ENCODE data around the gene TMEM54. TPM values are rescaled to one million over a fixed set of nuclear protein-coding genes. Genes with fewer than 3 reads are reported as not detected.

TMEM54 gene
- total RNA-seq, 4 donors from 2014 or later, result 122 to 245 (median 198) TPM

DNA sequence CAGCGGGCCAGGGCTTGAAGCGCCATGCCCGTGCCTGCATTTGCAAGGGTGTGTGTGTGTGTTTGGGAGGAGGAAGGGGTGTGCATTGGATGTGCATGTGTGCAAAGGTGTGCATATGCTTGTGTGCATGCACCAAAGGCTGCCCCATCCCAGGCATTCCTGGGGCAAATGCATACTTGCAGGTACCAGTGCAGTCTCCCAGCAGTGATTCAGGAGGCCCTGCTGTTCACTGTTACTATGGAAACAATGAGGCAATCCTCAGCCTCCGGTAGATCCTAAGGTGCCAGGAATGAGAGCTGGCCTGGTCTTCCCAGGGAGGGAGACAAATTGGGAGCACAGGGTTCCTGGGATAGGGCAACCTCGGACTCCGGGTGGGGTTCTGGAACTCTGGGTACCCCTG, 23.0 kb downstream of the TMEM54 start:
- intact Hi-C loops (cut with DNase I; ENCODE audit: low total_unique reads), result no loop called here
- DNase-seq (ENCODE audit: low spot score in 2 of 2), result no peak
- WGBS, 2 donors, result 45 to 48% methylated on average over 6 of the region's 6 CpGs
- no peak for TF ChIP-seq POLR2A (IDR thresholded peaks at IDR 0.05)
- TF ChIP-seq, protein P1, sequence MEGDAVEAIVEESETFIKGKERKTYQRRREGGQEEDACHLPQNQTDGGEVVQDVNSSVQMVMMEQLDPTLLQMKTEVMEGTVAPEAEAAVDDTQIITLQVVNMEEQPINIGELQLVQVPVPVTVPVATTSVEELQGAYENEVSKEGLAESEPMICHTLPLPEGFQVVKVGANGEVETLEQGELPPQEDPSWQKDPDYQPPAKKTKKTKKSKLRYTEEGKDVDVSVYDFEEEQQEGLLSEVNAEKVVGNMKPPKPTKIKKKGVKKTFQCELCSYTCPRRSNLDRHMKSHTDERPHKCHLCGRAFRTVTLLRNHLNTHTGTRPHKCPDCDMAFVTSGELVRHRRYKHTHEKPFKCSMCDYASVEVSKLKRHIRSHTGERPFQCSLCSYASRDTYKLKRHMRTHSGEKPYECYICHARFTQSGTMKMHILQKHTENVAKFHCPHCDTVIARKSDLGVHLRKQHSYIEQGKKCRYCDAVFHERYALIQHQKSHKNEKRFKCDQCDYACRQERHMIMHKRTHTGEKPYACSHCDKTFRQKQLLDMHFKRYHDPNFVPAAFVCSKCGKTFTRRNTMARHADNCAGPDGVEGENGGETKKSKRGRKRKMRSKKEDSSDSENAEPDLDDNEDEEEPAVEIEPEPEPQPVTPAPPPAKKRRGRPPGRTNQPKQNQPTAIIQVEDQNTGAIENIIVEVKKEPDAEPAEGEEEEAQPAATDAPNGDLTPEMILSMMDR (IDR thresholded peaks at IDR 0.05), result no peak
- H3K4me3 ChIP-seq (ENCODE audit: low read depth, poor library complexity, severe bottlenecking), result no peak overlapping the region

DNA sequence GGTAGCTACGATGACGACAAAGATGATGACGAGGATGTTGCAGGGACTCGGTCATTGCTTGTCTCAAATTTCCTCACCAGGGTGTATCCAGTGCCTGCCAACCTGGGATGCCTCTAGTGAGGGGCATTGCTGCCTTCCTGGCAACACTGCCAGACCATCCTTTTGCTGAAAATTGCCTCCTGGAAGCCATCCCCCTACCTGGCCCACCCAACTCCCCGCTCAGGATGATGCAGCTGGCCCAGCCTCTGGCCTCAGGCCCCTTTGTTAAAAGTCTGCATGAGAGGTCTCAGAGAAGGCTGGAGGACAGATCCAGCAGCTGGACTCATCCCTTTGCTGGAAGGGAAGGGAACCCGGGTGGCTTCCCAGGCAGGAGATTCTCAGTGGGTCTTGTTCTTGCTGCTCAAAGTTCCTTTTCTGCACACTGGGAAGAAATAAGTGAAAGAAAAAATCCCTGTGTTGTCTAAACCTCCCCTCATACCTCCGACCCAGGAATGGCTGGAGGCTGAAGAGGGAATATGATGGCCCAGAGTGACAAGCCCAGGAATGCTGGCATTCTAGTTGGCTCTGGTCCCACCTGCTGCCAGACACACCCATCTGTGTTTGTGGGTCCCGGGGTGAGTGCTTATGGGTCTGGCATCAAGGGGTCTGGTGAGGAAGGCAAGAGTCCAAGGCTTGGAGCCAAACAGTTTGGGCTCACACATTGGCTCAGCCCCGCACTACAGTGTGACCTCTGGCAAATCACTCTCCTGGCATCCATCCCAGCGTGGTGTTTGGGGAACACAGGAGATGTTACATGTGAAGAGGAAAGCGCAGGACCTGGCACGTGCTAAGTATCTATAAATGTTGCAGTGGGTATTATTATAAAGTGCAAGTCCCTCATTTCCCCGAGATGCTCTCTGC, 23.7 kb downstream of the TMEM54 start:
- TF ChIP-seq, protein P1 (IDR thresholded peaks at IDR 0.05), result no peak
- no peak for TF ChIP-seq POLR2A (IDR thresholded peaks at IDR 0.05)
- intact Hi-C loops (cut with DNase I; ENCODE audit: low total_unique reads), result no loop called here

DNA sequence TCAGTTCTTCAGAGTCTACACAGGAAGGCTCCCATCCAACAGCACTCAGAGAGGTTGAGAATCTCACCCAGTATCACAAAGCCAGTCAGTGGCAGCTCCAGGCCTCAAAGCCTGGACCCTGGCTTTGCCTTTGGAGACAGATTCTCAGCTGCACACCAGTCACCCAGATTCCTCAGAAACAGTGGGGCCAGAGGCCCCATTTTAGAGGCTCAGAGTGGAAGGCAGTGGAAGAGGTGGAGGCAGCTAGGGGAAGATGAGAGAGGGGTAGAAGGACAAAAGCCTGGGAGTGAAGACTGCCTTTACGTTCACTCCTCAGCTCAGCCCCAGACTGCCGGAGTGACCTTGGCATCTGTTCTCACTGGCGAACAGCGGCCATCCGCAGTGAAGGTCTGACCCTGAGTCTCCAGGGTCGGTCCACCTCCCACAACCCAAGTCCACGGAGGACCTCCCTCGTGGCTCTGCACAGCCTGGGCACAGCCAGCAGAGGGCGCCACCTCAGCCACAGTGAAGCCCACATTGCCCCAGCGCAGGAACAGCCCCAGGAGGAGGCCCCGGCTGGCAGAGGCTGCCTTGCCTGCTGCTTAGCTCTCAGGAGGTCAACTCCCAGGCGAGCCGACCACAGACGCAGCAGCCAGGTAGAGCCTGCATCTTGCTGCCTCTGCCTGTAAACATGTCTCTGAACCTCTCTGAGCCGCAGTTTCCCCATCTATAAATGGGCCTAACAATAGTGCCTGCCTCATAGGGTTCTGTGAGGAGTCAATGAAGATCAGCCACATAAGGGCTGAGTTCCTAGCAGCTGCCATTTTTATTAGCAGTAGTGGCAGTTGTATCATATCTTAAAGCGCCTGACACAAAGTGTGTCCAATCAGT, 24.6 kb downstream of the TMEM54 start:
- DNase-seq (ENCODE audit: low spot score in 2 of 2), result peak in 1 of 2 donors; percentile 82
- intact Hi-C loops (cut with DNase I; ENCODE audit: low total_unique reads), result no loop called here
- WGBS, 2 donors, result 34 to 37% methylated on average over 13 to 16 of the region's 16 CpGs
- no peak overlapping the region for H3K4me3 ChIP-seq (ENCODE audit: low read depth, poor library complexity, severe bottlenecking)
- TF ChIP-seq, protein P1 (IDR thresholded peaks at IDR 0.05), result peak in 1 of 3 donors; percentile 75
- TF ChIP-seq POLR2A (IDR thresholded peaks at IDR 0.05), result no peak

More for the DNA sequence above, 23.7 kb downstream of the TMEM54 start:
- 52 to 64% methylated on average over 13 of the region's 13 CpGs for WGBS, 2 donors
- peak in 1 of 2 donors; percentile 50 for DNase-seq (ENCODE audit: low spot score in 2 of 2)
- no peak overlapping the region for H3K4me3 ChIP-seq (ENCODE audit: low read depth, poor library complexity, severe bottlenecking)

DNA sequence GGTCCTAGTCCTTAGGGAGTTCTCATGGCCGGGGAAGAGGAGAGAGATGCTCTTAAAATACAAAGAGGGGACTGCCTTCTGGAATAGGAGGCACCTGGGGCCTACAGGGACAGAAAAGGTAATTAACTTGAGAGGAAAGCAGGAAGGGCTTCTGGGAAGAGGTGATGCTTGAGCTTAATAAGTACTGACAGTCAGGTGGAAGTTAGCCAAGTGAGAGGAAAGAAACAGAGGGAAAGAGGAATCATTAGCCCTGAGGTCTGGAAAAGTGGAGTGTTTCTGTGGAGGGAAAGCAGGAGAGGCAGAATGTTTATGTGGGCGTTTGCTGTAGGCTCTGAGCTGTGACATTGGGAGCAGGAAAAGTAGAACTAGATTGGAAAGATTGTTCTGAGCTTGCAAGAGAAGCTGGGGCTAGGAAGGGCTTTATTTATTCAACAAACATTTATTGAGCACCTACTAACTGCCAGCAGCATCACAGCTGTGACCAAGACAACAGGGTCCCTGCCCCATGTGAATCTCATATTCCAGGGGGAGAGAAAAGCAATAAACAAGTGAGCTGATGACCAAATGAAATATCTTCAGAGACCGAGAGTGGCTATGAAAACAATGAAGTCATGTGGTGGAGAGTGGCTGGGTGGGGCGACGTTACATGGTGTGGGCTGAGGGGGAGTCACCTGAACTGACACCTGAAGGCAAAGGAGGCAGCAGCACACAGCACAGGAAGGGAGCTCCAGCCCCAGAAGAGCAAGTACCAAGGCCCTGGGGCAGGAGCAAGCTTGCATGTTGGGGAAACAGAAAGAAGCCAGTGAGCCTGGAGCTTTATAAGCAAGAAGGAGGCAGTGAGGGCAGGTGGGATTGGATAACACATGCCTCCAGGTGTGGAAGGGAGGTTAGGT, 26.1 kb downstream of the TMEM54 start:
- no peak overlapping the region for H3K4me3 ChIP-seq (ENCODE audit: low read depth, poor library complexity, severe bottlenecking)
- DNase-seq (ENCODE audit: low spot score in 2 of 2), result peak in 1 of 2 donors; percentile 61
- WGBS, 2 donors, result 75 to 77% methylated on average over 5 of the region's 5 CpGs
- intact Hi-C loops (cut with DNase I; ENCODE audit: low total_unique reads), result no loop called here
- TF ChIP-seq, protein P1 (IDR thresholded peaks at IDR 0.05), result no peak
- no peak for TF ChIP-seq POLR2A (IDR thresholded peaks at IDR 0.05)

DNA sequence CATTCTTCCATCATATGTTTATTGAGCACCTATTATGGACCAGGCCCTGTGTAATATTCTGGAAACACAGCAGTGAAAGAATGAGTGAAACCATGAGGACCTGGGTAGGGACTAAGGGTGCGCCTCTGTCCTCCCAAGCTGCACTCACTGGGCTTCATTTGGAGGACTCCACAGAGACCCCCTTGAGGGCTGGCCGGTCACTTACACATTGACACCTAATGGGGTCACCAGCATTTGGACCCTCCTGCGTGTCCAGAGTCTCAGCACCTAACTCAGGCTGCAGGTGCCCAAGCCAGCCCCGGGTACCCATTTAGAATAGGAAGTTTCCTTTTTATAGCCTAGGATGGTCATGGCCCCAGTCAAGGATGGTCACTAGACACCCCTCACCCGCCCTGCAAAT, 27.7 kb downstream of the TMEM54 start:
- no peak overlapping the region for H3K4me3 ChIP-seq (ENCODE audit: low read depth, poor library complexity, severe bottlenecking)
- 81 to 94% methylated on average over 5 of the region's 5 CpGs for WGBS, 2 donors
- DNase-seq (ENCODE audit: low spot score in 2 of 2), result peak in 1 of 2 donors; percentile 67
- TF ChIP-seq POLR2A (IDR thresholded peaks at IDR 0.05), result no peak
- TF ChIP-seq, protein P1 (IDR thresholded peaks at IDR 0.05), result no peak
- intact Hi-C loops (cut with DNase I; ENCODE audit: low total_unique reads), result no loop called here

Measured in lower leg skin (tissue), 4 donors.